GM19452 (cell line): Measurements from ENCODE around the gene TEKTIP1.
"Not testable (repeated sequence)": the region's sequence is repeated elsewhere in the genome, so short reads cannot be mapped to it uniquely, and the experiment has no call there.

Experiments used
- ATAC-seq: cut with Tn5 transposase; IDR thresholded peaks from one replicate; pipeline ENCODE4 v1.9.1; 2021; ENCODE audit not compliant: unreplicated experiment

Gene TEKTIP1

DNA sequence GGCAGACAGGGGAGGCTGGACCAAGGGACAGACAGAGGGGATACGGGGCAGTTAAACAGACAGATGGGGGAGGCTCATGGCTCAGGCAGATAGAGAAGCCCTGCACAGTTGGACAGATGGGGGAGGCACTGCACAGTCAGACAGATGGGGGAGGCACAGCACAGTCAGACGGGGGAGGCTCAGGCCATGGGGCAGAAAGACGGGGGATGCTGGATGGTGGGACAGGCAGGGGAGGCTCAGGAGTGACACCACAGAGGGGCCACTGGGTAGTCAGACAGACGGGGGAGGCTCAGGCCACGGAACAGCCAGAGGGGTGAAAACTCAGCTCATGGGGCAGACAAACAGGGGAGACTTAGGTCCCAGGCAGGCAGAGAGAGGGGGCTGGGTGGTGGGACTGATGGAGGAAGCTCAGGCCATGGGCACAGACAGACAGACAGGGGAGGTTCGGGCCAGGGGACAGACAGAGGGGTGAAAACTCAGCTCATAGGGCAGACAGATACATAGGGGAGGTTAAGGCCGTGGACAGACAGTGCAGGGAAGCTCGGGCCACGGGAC is 17.5 kb downstream of the TEKTIP1 start:
- ATAC-seq: no peak

DNA sequence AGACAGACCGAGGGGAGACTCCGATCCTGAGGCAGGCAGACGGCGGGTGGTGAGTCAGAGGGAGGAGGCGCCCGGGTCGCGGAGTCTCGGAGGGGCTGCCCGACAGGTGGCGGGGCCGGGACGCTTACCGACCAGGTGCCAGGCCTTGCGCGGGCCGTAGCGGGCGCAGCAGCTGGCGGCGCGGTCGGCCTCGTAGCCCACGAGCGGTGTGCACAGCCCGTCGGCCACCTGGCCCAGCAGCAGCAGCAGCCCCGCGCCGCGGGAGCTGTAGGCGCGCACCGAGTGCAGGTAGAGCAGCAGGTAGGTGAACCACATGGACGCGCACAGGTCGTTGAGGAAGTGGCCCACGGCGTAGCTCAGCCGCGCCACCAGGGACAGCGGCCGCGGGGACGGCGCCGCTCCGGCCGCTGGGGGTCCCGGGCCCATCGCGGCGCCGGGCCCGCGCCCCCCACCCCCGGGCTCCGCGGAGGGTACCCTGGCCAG is 18.0 kb downstream of the TEKTIP1 start:
- peak; percentile 22 for ATAC-seq

DNA sequence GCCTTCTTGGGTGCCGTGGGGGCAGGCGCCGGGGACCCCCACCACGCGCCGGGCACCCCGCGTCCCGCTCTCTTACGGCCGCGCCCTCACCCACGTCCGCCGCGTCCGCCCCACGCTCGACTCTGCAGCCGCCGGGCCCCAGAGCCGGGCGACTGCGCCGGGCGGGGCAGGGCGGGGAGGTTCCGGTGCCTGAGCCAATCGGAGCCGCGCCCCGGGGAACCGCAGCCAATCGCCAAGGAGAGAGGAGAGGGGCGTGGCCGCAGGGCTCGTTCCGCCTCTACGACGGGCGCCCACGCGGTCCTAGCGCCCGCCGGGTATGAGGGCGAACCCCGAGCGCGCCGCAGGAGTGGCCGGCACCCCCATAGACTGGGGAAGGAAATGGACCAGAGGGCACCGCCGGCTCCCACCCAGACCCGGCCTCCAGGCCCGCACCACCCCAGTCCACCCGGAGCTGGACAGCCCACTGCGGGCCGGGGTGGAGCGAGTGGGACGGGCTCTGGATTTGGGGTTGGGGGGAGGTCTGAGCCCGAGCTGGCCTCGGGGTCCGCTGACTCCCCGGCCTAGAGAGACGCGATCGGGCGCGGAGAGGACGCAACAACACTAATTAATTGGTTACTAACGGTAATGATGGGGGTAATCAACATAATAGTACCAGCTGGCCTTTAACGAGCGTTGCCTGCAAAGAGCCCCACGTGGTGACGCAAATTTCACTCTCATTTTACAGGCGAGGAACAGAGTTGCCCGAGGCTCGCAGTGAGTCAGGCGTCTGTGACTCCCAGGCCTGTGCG is 18.7 kb downstream of the TEKTIP1 start, which contains the start of gene MFSD12:
Gene MFSD12 (minus strand): TSS at position 126 of the 788 bp plus-strand sequence. CDS start 183 bp downstream, outside the sequence.
- peak; percentile 78 for ATAC-seq

DNA sequence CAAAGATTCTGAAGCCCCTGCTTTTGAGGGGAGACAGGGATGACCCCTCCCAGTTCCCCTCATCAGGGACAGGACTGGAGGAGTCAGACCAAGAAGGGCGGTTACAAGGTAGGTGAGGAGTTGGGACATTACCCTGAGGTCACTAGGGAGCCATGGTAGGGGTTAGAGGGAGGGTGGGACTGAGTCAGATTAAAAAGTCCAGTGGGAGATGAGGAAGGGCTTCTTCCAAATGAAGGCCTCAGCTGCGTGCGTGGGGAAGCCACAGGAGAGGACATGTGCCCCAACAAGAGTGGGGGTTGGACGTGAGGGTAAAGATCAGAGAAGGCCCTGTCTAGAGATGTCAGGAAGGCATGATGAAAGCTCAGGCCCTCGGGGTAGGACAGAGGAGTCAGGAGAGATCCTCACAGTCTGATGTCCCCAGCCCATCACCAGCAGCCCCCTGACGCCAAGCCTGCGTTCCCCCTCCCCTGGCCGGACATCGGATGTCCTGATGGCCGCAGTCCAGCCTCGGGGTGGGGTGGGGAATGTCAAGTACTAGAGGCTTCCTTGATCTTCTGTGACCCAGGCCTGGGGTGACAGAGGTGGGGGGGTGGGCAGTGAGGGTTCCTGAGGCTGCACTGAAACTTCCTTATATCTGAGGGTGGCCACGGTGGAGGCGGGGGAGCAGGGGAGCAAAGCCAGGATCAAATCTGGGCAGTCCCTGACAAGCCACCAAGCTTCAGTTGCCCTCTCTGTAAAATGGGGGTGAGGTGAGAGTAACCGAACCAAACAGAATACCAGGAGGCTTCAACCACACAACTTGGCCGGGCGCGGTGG is 24.9 kb downstream of the TEKTIP1 start:
- no peak for ATAC-seq

DNA sequence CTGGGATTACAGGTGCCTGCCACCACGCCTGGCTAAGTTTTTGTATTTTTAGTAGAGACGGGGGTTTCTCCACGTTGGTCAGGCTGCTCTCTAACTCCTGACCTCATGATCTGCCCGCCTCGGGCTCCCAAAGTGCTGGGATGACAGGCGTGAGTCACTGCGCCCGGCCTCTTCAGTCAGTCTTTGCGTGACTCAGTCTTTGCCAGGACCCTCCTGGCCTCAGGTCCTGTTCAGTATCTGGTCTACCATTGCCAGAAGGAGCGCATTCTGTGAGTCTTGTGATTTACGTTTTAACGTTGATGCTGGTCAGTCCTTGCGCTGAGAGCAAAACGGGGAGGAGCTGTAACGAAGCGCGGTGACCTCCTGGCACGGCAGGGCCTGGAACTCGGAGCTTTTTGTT is 26.2 kb downstream of the TEKTIP1 start:
- ATAC-seq: no peak

DNA sequence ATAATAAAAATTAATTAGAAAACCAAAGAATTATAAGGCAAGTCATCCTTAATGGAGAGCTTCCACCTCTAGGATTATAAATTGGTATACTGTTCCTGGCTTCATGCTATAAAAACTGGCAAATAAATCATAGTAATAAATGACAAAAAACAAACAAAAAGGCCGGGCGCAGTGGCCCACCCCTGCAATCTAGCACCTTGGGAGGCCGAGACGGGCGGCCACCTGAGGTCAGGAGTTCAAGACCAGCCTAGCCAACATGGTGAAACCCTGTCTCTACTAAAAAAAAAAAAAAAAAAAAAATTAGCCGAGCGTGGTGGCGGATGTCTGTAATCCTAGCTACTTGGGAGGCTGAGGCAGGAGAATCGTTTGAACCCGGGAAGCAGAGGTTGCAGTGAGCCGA is 31.1 kb downstream of the TEKTIP1 start:
- not testable (repeated sequence) for ATAC-seq

DNA sequence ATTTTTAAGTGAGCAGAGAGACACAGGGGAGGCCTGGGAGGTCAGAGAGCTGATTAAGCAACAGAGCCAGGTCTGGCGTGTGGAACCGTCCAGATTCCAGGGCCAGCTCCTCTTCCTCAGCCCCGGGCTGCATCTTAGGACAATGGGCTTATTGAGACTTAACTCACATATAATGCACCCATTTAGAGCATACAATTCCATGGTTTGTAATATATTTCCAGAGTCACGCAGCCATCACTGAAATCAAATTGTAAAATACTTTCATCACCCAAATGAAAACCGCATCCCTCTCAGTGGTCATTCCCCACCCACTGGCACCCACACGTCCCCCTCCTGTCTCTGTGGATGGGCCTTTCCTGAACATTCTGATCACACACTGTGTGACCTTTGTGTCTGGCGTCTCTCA is 31.6 kb downstream of the TEKTIP1 start:
- ATAC-seq: no peak

DNA sequence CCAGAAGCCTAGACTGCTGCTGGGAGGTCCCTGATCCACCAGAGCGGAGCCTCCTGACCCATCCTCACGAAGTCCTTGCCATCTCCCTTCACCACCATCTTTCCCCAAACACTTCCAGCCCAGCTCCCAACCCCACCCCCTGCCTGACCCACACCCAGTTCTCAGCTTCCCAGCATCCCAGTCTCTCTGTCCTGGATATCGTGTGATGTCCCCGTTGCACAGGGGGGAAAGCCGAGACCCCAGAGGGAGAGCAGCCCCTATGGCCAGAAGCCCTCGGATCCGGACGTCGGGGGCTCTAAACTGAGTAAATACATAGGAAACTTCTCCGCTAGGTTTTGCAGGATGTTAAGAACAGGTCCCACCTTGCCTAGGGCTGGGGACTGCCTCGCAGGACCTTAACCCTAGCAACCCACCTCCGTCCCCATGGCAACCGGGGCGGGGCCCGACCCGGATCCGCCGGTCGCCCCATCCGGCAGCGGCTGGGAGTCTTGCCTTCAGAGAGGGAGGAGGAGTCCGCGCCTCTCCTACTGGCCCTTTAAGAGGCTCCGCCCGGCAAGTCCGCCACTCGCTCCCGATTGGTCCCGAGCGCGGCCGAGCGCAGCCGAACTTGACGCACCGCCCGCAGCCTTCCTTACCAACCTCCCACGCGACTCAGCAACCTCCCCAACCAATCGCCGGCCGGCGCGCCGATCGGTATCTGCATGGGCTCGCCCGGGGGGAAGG is 33.3 kb downstream of the TEKTIP1 start:
- peak; percentile 90 for ATAC-seq

DNA sequence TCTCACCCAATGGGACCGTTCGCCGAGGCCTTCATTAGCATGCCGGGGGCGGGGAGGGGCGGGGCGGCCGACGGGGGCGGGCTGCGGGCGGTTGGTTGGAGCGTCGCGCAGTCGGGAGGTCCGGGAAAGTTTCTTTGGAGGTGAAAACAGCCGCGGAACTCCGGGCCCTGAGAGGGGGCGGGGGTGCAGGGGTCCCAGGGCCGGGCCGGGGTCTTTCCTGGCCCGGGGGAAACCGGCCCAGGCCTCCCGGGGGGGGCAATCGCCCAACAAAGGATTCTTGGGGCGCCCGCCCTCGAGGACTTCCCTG is 33.8 kb downstream of the TEKTIP1 start, which contains the start of gene HMG20B:
Gene HMG20B (plus strand): TSS at position 90 of the 307 bp plus-strand sequence. CDS start 366 bp downstream, outside the sequence.
- ATAC-seq: no peak

DNA sequence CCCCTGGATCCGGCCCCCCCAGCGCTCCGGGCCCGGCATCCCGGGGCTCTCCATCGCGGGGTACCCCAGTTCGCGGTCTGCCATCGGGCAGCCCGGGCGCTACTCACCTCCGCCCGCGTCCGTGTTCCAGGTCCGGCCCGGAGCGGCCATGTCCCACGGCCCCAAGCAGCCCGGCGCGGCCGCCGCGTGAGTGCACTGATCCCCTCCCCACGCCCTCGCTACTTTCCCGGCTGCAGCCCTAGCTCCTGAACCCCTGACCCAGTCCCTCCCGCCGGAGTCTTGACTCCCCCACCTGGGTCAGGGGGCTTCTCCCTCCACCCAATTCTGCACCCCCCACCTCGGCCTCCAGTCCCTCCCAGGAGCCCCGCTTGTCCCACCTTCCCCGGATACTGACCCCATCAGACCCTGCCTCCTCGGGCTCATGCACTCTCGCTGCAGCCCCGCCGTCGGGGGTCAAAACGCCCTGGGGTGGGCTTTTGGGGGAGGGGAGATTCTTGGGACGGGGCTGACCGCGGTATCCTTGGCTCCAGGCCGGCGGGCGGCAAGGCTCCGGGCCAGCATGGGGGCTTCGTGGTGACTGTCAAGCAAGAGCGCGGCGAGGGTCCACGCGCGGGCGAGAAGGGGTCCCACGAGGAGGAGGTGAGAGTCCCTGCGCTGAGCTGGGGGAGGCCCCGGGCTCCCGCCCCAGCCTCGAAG is 34.3 kb downstream of the TEKTIP1 start:
- ATAC-seq: peak; percentile 9

DNA sequence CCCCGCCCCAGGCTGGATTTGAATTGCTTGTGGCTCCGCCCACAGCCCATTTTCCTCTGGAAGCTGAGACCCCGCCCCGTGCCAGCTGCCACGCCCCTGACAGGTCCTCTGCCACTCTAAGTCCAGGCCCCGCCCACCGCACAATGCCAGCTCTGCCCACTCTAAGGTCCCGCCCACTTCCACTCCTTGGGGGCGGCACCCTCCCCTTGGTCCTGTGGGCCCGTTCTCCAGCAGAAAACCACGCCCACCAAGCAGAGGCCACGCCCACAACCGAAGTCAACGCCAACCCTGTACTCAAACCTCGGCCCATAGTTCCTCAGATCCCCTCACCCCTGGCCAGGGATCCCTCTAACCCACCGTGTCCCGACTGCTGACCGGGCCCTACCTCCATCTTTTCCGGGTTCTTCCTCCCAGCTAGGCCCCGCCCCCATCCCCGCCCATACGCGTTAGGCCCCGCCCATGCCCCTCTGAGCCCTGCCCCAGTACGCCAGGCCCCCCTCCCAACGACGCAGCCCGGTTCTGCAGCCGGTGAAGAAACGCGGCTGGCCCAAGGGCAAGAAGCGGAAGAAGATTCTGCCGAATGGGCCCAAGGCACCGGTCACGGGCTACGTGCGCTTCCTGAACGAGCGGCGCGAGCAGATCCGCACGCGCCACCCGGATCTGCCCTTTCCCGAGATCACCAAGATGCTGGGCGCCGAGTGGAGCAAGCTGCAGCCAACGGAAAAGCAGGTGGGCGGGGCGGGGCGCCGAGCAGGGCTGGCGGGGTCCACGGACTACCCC is 35.1 kb downstream of the TEKTIP1 start:
- no peak for ATAC-seq

DNA sequence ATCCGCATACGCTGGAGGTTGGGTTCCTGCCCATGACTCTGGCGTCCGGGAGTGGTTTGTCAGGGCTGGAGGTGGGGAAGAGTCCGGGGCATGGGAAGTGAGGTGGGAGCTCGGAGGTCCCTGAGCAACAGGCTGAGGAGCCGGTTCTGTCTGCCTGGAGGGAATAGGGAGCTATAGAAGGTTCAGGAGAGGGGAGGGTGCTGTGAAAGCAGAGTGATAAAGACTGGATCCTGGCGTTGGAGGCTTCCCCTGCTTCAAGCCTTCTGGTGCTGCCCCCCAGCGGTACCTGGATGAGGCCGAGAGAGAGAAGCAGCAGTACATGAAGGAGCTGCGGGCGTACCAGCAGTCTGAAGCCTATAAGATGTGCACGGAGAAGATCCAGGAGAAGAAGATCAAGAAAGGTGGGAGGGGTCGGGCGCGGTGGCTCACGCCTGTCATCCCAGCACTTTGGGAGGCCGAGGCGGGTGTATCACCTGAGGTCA is 36.3 kb downstream of the TEKTIP1 start:
- no peak for ATAC-seq

DNA sequence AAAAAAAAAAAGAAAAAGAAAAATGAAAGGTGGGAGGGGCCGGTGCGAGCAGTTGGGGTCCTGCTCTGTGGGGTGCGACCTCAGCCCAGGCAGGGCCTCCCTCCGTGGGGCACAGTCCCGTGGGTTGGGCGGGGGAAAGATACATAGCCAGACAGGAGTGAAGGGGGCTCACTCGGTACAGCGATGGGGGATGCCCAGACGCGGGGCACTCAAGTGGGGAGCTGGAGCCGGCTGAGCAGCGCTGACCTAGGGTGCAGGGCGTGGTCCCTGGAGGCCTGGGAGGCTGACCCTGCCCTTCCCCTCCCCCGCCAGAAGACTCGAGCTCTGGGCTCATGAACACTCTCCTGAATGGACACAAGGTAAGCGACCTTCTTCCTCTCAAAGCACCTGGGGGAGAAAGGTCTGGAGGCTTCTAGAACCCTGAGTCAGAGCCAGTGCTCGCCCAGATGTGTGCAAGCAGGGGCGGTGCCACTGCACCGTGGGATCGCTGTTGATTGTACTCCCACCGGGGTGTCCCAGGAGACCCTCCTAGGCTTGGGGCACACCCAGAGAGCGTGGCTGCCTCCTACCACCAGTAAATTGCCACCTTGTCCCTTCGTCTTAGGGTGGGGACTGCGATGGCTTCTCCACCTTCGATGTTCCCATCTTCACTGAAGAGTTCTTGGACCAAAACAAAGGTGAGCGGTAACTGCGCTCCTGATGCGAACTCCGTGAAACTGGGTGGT is 37.1 kb downstream of the TEKTIP1 start:
- no peak for ATAC-seq

DNA sequence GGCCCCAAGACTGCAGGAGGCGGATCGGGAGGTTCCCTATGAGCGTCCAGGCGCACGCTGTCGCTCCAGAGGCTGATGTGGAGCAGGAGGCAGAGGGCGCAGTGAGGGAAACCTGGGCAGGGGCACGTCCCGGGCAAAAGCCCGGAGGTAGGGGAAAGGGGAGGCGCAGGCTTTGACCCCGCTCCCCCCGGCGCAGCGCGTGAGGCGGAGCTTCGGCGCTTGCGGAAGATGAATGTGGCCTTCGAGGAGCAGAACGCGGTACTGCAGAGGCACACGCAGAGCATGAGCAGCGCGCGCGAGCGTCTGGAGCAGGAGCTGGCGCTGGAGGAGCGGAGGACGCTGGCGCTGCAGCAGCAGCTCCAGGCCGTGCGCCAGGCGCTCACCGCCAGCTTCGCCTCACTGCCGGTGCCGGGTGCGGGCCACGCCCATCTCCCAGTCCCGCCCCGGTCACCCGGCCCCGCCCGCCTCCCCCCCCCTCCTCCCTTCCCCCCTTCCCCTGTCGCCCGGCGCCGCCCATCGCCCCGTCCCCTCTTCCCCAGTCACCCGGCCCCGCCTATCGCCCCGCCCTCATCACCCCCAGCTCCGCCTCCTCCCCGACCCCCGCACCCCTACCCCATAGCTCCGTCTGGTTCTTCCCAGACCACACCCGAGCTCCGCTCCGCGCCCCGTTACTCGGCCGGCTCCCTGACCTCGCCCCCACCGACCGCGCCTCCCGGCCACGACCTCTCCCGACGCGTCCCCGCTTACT is 37.9 kb downstream of the TEKTIP1 start:
- no peak for ATAC-seq

DNA sequence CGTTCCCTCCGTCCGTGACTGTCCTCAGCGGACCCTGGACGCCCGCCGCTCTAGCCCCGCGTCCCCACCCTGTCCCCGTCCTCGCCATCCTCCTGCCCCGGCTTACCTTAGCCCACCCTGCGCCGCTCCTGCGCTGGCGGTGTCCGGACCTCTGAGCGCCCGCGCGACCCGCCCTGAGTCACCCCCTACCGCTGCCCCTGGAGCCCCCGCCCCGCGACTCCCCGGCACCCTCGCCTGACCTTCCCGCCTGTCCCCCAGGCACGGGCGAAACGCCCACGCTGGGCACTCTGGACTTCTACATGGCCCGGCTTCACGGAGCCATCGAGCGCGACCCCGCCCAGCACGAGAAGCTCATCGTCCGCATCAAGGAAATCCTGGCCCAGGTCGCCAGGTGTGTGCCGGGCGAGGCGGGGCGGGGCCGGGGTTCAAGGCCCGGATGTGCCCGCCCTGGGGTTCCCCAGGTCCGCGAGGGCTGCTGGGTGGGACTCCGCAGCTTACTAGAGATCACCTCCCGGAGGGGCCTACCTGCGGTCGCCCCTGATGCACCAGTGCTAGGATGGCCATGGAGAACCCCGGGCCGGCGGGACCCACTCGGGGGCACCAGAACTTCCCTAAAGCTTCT is 38.9 kb downstream of the TEKTIP1 start:
- ATAC-seq: no peak

DNA sequence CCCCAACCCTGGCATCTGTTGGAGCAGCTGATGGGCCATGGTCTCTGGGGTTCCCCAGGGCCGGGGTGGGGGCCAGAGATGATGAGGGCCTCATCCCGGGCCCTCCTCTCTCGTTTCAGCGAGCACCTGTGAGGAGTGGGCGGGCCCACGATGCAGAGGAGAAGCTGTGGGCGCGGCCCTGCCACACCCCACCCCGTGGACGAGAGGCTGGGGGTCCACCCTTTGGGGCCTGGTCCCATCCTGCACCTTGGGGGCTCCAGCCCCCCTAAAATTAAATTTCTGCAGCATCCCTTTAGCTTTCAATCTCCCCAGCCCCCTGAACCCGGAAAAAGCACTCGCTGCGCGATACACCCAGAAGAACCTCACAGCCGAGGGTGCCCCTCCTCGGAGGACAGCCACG is 39.4 kb downstream of the TEKTIP1 start:
- ATAC-seq: no peak

DNA sequence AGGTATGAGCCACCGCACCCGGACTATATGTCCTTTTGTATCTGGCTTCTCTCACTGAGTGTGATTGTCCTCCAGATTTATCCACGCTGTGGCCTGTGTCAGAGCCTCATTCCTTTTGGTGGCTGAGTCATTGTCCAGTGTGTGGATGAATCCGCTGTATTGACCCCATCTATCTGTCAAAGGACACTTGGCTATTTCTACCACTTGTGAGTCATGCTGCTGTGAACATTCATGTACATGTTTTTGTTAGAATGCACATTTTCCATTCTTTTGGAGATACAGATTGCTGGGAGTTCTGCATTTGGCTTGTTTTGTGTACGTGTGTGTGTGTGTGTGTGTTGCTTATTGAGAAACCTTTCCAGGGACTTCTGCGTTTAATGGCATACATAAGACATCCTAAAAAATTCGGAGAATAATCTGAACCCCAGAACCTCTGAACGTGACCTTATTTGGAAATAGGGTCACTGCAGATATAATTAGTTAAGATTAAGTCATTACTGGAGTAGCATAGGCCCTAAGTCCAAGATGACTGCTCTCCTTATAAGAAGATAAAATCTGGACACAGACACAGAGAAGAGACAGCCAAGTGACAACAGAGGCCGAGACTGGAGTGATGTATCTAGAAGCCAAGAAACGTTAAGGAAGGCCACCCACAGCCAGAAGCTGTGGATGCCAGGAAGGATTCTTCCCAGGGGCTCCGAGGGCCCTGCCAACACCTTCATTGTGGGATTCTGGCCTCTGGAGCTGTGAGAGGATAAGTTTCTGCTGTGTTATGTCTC is 41.4 kb downstream of the TEKTIP1 start:
- ATAC-seq: no peak
